ENCODE data around the gene ANKRD11.
"Not testable (repeated sequence)": the region's sequence is repeated elsewhere in the genome, so short reads cannot be mapped to it uniquely, and the experiment has no call there.

ANKRD11 gene

DNA sequence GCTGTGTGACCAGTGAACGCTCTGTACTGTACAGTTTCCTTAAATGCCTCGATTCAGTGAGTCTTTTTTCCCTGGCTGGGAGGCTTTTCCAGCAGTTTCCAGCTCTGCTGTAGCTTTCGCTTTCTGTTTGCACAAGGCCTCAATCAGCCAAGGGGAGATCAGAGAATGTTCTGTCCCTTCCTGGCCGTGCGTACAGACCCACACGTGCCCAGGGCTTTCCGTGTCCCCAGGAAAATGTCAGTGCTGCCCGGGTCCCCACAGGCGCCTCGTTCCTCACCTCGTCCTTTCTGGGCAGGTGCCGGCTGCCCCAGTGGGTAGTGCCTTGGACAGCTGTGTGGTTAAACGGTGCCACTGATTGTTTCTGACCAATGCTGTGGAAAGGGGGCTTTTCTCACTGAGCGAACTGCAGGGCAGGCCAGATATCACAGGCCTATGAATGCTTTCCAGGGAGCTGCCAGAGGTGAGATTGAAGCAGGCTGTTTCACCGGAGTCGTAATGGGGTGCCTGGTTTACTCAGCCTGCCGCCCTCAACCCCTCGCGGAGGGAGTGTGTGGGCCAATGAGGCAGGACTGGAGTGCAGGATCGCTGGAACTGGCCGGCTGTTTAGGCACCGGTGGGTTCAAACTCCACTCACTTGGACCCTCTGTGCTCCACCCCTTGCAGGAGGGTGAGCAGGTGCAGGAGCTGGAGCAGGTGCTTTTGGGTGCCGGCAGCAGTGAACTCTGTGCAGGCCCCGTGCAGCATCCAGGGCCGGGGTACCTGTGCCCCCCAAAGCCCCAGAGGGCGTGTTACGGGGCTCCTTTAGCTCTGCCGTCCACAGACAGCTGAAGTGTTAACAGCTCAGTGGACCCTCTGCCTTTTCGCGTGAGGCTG is 228.4 kb downstream of the ANKRD11 start:
- peaks cover 11% of the 10 kb centered on the region for H3K27me3 ChIP-seq (ENCODE audit: insufficient read depth, insufficient read length)
- no peak overlapping the region for H3K9ac ChIP-seq (ENCODE audit: insufficient read length, low read depth)
- peaks cover 26% of the 10 kb centered on the region for H3K36me3 ChIP-seq (ENCODE audit: insufficient read depth, insufficient read length, low read length)
- H3K4me1 ChIP-seq (ENCODE audit: insufficient read depth, insufficient read length), result no peaks in the 10 kb centered on the region
- TF ChIP-seq YY1 (IDR thresholded peaks at IDR 0.05; ENCODE audit: insufficient read depth, insufficient read length) (no peak), ZNF274 (IDR thresholded peaks at IDR 0.05; ENCODE audit: low read depth, low read length) (no peak)
- H3K9me3 ChIP-seq (ENCODE audit: insufficient read depth, low read length), result peaks cover 4% of the 10 kb centered on the region; the same call in 1 of the 2 replicates
- H3K4me3 ChIP-seq (ENCODE audit: insufficient read length, low read depth), result no peak overlapping the region
- no peak for DNase-seq (ENCODE audit: low read depth, low spot score)

DNA sequence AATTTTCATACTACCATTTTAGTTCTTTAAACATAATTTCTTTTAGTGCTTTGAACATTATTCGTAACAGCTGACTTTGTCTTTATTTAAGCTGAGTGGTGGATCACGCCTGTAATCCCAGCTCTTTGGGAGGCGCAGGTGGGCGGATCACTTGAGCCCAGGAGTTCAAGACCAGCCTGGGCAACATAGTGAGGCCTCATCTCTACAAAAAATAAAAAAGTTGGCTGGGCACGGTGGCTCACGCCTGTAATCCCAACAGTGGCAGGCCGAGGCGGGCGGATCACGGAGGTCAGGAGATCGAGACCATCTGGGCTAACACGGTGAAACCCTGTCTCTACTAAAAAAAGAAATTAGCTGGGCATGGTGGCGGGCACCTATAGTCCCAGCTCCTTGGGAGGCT is 230.5 kb downstream of the ANKRD11 start:
- not testable (repeated sequence) for H3K4me1 ChIP-seq (ENCODE audit: insufficient read depth, insufficient read length); H3K36me3 ChIP-seq (ENCODE audit: insufficient read depth, insufficient read length, low read length); H3K4me3 ChIP-seq (ENCODE audit: insufficient read length, low read depth); DNase-seq (ENCODE audit: low read depth, low spot score); H3K9ac ChIP-seq (ENCODE audit: insufficient read length, low read depth); H3K9me3 ChIP-seq (ENCODE audit: insufficient read depth, low read length)
- H3K27me3 ChIP-seq (ENCODE audit: insufficient read depth, insufficient read length), result peaks cover 17% of the 10 kb centered on the region

DNA sequence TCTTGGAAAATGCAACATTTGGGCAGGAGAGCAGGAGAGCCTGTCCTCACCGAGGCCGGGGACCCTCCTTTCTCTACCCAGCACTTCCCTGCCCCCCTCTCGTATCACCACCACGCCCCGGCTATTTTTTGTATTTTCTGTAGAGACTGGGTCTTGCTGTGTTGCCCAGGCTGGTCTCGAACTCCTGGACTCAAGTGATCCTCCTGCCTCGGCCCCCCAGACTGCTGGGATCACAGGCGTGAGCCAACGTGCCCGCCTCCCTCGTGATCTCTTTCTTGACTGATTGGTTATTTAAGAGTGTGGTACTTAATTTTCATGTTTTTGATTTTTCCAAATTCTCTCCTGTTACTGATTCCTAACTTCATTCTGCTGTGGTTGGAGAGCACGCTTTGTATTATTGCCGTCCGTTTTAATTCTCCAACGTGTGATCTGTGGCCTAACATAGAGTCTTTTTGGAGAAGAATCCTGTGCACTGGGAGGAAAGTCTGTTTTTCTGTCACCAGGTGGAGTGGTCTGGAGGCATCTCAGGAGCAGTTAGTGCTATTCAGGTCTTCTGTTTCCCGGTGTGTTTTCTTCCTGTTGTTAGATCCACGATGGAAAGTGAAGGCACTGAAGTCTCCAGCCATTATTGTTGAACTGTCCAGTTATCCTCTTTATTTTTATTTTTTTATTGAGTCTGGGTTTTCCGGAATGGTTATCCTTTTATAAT is 232.4 kb downstream of the ANKRD11 start:
- H3K27me3 ChIP-seq (ENCODE audit: insufficient read depth, insufficient read length), result peaks cover 17% of the 10 kb centered on the region
- no peaks in the 10 kb centered on the region for H3K36me3 ChIP-seq (ENCODE audit: insufficient read depth, insufficient read length, low read length)
- H3K4me3 ChIP-seq (ENCODE audit: insufficient read length, low read depth), result peak overlapping the region; percentile 50
- TF ChIP-seq SUZ12 (IDR thresholded peaks at IDR 0.05; ENCODE audit: extremely low read depth, insufficient read depth, insufficient read length), result no peak
- TF ChIP-seq YY1 (IDR thresholded peaks at IDR 0.05; ENCODE audit: insufficient read depth, insufficient read length), result no peak
- TF ChIP-seq ZNF274 (IDR thresholded peaks at IDR 0.05; ENCODE audit: low read depth, low read length), result no peak
- H3K9ac ChIP-seq (ENCODE audit: insufficient read length, low read depth), result peak overlapping the region; percentile 85
- DNase-seq (ENCODE audit: low read depth, low spot score), result no peak
- H3K4me1 ChIP-seq (ENCODE audit: insufficient read depth, insufficient read length), result peaks cover 3% of the 10 kb centered on the region
- peaks cover 4% of the 10 kb centered on the region; the same call in 1 of the 2 replicates for H3K9me3 ChIP-seq (ENCODE audit: insufficient read depth, low read length)

DNA sequence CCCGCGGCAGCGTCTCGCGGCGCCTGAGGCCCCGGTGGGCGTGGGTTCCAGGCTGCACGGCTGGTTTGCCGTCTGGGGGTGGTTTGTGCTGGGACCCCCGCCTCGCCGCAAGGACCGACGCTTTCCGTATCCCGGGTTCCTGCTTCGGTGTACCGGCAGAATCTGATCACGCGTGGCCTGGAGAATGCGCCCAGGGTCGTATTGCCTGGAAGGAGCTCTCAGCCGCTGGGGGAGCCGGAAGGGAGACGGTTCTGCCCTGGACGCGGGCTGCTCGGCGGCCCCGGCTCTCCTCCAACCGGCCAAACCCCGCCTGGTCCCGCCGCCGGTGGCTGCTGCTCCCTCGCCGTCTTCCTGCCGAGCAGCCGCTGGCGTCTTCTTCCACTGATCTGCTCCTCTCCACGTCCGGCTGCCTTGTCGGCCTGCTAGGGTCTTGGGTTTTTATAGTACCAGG is 233.1 kb downstream of the ANKRD11 start:
- peak overlapping the region; percentile 50 for H3K4me3 ChIP-seq (ENCODE audit: insufficient read length, low read depth)
- peaks cover 3% of the 10 kb centered on the region for H3K4me1 ChIP-seq (ENCODE audit: insufficient read depth, insufficient read length)
- TF ChIP-seq YY1 (IDR thresholded peaks at IDR 0.05; ENCODE audit: insufficient read depth, insufficient read length), result no peak
- no peak for TF ChIP-seq ZNF274 (IDR thresholded peaks at IDR 0.05; ENCODE audit: low read depth, low read length)
- TF ChIP-seq SUZ12 (IDR thresholded peaks at IDR 0.05; ENCODE audit: extremely low read depth, insufficient read depth, insufficient read length), result no peak
- H3K9me3 ChIP-seq (ENCODE audit: insufficient read depth, low read length), result no peaks in the 10 kb centered on the region
- H3K27me3 ChIP-seq (ENCODE audit: insufficient read depth, insufficient read length), result peaks cover 17% of the 10 kb centered on the region
- DNase-seq (ENCODE audit: low read depth, low spot score), result no peak
- peak overlapping the region; percentile 85 for H3K9ac ChIP-seq (ENCODE audit: insufficient read length, low read depth)
- no peaks in the 10 kb centered on the region for H3K36me3 ChIP-seq (ENCODE audit: insufficient read depth, insufficient read length, low read length)

DNA sequence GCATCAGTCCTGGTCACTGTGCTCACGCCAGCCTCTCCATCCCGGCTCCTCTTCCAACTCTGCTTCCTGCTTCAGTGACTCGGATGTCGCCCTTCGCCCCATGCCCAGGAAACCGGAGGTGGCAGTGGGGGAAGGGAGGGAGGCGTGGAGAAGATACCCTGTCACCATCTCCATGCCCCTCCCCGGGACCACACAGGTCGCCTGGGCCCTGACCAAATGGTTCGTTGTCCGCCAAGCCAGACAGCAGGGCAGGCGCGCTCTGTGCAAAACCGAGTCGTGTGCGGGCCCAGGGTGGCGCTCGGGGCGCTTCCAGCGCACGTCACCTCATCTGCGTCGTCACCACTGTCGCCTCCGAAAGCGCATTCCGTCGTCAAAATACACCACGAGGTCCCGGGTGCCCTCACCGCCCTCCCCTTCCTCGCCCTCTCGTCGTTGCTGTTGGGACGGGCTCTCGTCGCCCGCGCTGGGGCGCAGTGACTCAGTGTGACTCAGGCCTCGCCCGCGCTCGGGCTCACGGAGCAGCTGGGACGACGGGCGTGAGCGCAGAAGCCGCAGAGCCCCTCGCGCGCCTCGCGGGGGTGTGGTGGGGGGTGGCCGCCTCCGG is 233.6 kb downstream of the ANKRD11 start:
- no peak for TF ChIP-seq SUZ12 (IDR thresholded peaks at IDR 0.05; ENCODE audit: extremely low read depth, insufficient read depth, insufficient read length)
- TF ChIP-seq YY1 (IDR thresholded peaks at IDR 0.05; ENCODE audit: insufficient read depth, insufficient read length), result no peak
- TF ChIP-seq ZNF274 (IDR thresholded peaks at IDR 0.05; ENCODE audit: low read depth, low read length), result no peak
- Histone ChIP-seq H3K4me1 (ENCODE audit: insufficient read depth, insufficient read length) (peaks cover 3% of the 10 kb centered on the region), H3K9ac (ENCODE audit: insufficient read length, low read depth) (peak overlapping the region; percentile 85), H3K9me3 (ENCODE audit: insufficient read depth, low read length) (no peaks in the 10 kb centered on the region), H3K36me3 (ENCODE audit: insufficient read depth, insufficient read length, low read length) (no peaks in the 10 kb centered on the region), H3K27me3 (ENCODE audit: insufficient read depth, insufficient read length) (peaks cover 17% of the 10 kb centered on the region), H3K4me3 (ENCODE audit: insufficient read length, low read depth) (peak overlapping the region; percentile 50)
- DNase-seq (ENCODE audit: low read depth, low spot score), result no peak

DNA sequence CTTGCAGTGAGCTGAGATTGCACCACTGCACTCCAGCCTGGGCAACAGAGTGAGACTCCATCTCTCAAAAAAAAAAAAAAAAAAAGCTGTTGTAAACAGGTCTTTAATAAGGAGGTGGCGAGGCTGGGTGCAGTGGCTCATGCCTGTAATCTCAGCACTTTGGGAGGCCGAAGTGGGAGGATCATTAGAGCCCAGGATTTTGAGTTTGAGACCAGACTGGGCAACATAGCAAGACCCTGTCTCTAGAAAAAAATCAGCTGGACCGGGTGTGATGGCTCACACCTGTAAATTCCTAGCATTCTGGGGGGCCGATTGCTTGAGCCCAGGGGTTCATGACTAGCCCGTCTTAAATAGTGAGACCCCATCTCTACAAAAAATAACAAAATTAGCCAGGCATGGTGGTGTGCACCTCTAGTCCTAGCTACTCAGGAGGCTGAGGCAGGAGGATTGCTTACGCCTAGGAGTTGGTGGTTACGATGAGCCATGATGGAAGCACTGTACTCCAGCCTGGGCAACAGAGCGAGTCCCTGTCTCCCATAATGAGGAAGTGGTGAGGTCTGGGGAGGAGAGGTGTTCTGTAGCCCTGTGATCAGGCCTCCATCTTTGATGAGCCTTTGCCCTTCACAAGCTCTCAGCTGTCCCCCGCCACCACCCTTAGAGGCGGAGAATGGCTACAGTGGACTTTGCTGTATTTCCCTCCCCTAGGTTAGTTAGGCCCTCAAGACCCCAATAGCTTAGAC is 236.6 kb downstream of the ANKRD11 start:
- H3K4me3 ChIP-seq (ENCODE audit: insufficient read length, low read depth), result no peak overlapping the region
- no peaks in the 10 kb centered on the region for H3K36me3 ChIP-seq (ENCODE audit: insufficient read depth, insufficient read length, low read length)
- no peak for DNase-seq (ENCODE audit: low read depth, low spot score)
- no peaks in the 10 kb centered on the region for H3K9me3 ChIP-seq (ENCODE audit: insufficient read depth, low read length)
- H3K4me1 ChIP-seq (ENCODE audit: insufficient read depth, insufficient read length), result peaks cover 3% of the 10 kb centered on the region
- no peak for TF ChIP-seq SUZ12 (IDR thresholded peaks at IDR 0.05; ENCODE audit: extremely low read depth, insufficient read depth, insufficient read length)
- TF ChIP-seq ZNF274 (IDR thresholded peaks at IDR 0.05; ENCODE audit: low read depth, low read length), result no peak
- no peak for TF ChIP-seq YY1 (IDR thresholded peaks at IDR 0.05; ENCODE audit: insufficient read depth, insufficient read length)
- H3K27me3 ChIP-seq (ENCODE audit: insufficient read depth, insufficient read length), result peaks cover 18% of the 10 kb centered on the region
- H3K9ac ChIP-seq (ENCODE audit: insufficient read length, low read depth), result no peak overlapping the region
